Ishikawa (cell line): ENCODE data around the gene MRPL44.

Experiments used
- CEBPB ChIP-seq: IDR thresholded peaks from 2 replicates; pipeline ENCODE4 v1.6.1; 2012
- CREB1 ChIP-seq: IDR thresholded peaks from 2 replicates; pipeline ENCODE4 v1.6.1; 2012; ENCODE audit warnings: low read depth
- EGR1 ChIP-seq: IDR thresholded peaks from 2 replicates; pipeline ENCODE4 v1.6.1; 2012
- RAD21 ChIP-seq: IDR thresholded peaks from 2 replicates; pipeline ENCODE4 v1.6.1; 2012; ENCODE audit warnings: low read depth
- REST ChIP-seq: IDR thresholded peaks from 2 replicates; pipeline ENCODE4 v1.6.1; 2012; ENCODE audit warnings: low read depth, mild to moderate bottlenecking
- TAF1 ChIP-seq: IDR thresholded peaks from 2 replicates; pipeline ENCODE4 v1.6.1; 2012; ENCODE audit warnings: low read depth, mild to moderate bottlenecking
- TCF12 ChIP-seq: IDR thresholded peaks from 2 replicates; pipeline ENCODE4 v1.6.1; 2012; ENCODE audit warnings: low read depth
- YY1 ChIP-seq: IDR thresholded peaks from 2 replicates; pipeline ENCODE4 v1.6.1; 2012; ENCODE audit warnings: low read depth
- TF ChIP-seq, protein P1 (sequence below): IDR thresholded peaks from 2 replicates; pipeline ENCODE4 v1.6.1; 2012

- no peak for TF ChIP-seq REST
- TF ChIP-seq CREB1 = no peak
- no peak for TF ChIP-seq EGR1
- TF ChIP-seq, protein P1, sequence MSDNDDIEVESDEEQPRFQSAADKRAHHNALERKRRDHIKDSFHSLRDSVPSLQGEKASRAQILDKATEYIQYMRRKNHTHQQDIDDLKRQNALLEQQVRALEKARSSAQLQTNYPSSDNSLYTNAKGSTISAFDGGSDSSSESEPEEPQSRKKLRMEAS = no peak
- no peak for TF ChIP-seq TAF1
- no peak for TF ChIP-seq TCF12
- TF ChIP-seq YY1 = no peak
- TF ChIP-seq CEBPB = no peak
- TF ChIP-seq RAD21 = no peak
Measured at GRCh38 chr2:223980803-223981202, 23.5 kb downstream of the MRPL44 start.
